Measurements from ENCODE around the gene OR56B4. TPM values are rescaled to one million over a fixed set of nuclear protein-coding genes. Genes with fewer than 3 reads are reported as not detected.

OR56B4 gene
- polyA plus RNA-seq, 1 donor from 2014 or later: not detected

DNA sequence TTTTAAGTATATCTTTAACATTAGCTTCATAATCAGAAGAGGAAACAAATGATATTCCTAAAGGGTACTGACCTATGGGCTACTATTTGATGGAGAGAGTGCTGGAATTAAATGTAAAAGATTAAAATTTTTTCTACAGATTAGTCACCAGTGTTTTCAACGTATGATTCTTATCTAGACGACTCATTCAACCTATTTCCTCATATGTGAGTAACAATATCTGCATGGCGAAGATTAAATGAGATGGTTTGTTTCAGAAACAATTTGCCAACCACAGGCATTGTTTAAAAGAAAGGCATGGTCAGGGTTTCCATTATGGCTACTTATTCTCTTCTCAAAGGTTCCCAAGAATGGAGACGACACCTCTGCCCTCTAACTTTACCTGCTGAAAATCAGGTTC, 20.4 kb downstream of the OR56B4 start:
- no peaks in the 10 kb centered on the region for H3F3A ChIP-seq (ENCODE audit: insufficient read depth, low read length, poor library complexity, severe bottlenecking)
- no peak overlapping the region for H3K4me2 ChIP-seq (ENCODE audit: low read length)
- H3K9ac ChIP-seq (ENCODE audit: low read length): no peak overlapping the region
- H3K27ac ChIP-seq (ENCODE audit: low read length): no peak overlapping the region
- H3K36me3 ChIP-seq (ENCODE audit: insufficient read depth, low read length): no peaks in the 10 kb centered on the region
- H2AFZ ChIP-seq (ENCODE audit: low read depth, low read length): no peak overlapping the region
- H3K9me2 ChIP-seq (ENCODE audit: insufficient read depth, low read length): no peaks in the 10 kb centered on the region
- no peak for TF ChIP-seq EZH2 (IDR thresholded peaks at IDR 0.05; ENCODE audit: borderline replicate concordance, insufficient read depth, low read length, poor library complexity, severe bottlenecking)
- TF ChIP-seq RAD21 (conservative IDR thresholded peaks at IDR 0.05): no peak
- TF ChIP-seq POLR2AphosphoS5 (IDR thresholded peaks at IDR 0.05): no peak
- TF ChIP-seq TAF1 (IDR thresholded peaks at IDR 0.05; ENCODE audit: low read depth): no peak
- no peak for TF ChIP-seq EP300 (conservative IDR thresholded peaks at IDR 0.05; ENCODE audit: poor library complexity, severe bottlenecking)
- TF ChIP-seq, protein P1, sequence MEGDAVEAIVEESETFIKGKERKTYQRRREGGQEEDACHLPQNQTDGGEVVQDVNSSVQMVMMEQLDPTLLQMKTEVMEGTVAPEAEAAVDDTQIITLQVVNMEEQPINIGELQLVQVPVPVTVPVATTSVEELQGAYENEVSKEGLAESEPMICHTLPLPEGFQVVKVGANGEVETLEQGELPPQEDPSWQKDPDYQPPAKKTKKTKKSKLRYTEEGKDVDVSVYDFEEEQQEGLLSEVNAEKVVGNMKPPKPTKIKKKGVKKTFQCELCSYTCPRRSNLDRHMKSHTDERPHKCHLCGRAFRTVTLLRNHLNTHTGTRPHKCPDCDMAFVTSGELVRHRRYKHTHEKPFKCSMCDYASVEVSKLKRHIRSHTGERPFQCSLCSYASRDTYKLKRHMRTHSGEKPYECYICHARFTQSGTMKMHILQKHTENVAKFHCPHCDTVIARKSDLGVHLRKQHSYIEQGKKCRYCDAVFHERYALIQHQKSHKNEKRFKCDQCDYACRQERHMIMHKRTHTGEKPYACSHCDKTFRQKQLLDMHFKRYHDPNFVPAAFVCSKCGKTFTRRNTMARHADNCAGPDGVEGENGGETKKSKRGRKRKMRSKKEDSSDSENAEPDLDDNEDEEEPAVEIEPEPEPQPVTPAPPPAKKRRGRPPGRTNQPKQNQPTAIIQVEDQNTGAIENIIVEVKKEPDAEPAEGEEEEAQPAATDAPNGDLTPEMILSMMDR (IDR thresholded peaks at IDR 0.05; ENCODE audit: poor library complexity, severe bottlenecking): no peak
- no peak for TF ChIP-seq SMC3 (conservative IDR thresholded peaks at IDR 0.05; ENCODE audit: poor library complexity)
- TF ChIP-seq, protein P2, sequence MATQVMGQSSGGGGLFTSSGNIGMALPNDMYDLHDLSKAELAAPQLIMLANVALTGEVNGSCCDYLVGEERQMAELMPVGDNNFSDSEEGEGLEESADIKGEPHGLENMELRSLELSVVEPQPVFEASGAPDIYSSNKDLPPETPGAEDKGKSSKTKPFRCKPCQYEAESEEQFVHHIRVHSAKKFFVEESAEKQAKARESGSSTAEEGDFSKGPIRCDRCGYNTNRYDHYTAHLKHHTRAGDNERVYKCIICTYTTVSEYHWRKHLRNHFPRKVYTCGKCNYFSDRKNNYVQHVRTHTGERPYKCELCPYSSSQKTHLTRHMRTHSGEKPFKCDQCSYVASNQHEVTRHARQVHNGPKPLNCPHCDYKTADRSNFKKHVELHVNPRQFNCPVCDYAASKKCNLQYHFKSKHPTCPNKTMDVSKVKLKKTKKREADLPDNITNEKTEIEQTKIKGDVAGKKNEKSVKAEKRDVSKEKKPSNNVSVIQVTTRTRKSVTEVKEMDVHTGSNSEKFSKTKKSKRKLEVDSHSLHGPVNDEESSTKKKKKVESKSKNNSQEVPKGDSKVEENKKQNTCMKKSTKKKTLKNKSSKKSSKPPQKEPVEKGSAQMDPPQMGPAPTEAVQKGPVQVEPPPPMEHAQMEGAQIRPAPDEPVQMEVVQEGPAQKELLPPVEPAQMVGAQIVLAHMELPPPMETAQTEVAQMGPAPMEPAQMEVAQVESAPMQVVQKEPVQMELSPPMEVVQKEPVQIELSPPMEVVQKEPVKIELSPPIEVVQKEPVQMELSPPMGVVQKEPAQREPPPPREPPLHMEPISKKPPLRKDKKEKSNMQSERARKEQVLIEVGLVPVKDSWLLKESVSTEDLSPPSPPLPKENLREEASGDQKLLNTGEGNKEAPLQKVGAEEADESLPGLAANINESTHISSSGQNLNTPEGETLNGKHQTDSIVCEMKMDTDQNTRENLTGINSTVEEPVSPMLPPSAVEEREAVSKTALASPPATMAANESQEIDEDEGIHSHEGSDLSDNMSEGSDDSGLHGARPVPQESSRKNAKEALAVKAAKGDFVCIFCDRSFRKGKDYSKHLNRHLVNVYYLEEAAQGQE (IDR thresholded peaks at IDR 0.05; ENCODE audit: borderline replicate concordance): no peak
- no peak overlapping the region for H3K4me3 ChIP-seq (ENCODE audit: low read length)
- no peaks in the 10 kb centered on the region for H4K20me1 ChIP-seq (ENCODE audit: insufficient read depth)
- H3K79me2 ChIP-seq (replicated peaks; ENCODE audit: insufficient read depth, low read length): no peaks in the 10 kb centered on the region
- no peaks in the 10 kb centered on the region for H3K9me3 ChIP-seq (ENCODE audit: low read length)
- no peaks in the 10 kb centered on the region for H3K27me3 ChIP-seq (ENCODE audit: insufficient read depth, low read depth, low read length)

DNA sequence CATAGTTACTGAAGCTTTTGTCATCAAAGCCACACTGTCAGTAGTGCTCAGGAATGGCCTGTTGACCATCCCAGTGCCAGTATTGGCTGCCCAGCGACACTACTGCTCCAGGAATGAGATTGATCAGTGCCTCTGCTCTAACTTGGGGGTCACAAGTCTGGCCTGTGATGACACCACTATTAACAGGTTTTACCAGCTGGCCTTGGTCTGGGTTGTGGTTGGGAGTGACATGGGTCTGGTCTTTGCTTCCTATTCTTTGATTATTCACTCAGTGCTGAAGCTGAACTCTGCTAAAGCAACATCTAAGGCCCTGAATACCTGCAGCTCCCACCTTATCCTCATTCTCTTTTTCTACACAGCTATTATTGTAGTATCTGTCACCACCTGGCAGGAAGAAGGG, 21.5 kb downstream of the OR56B4 start:
- no peaks in the 10 kb centered on the region for H3F3A ChIP-seq (ENCODE audit: insufficient read depth, low read length, poor library complexity, severe bottlenecking)
- no peaks in the 10 kb centered on the region for H3K36me3 ChIP-seq (ENCODE audit: insufficient read depth, low read length)
- no peaks in the 10 kb centered on the region for H3K9me3 ChIP-seq (ENCODE audit: low read length)
- H2AFZ ChIP-seq (ENCODE audit: low read depth, low read length): no peak overlapping the region
- no peak overlapping the region for H3K4me3 ChIP-seq (ENCODE audit: low read length)
- TF ChIP-seq, protein P1 (IDR thresholded peaks at IDR 0.05; ENCODE audit: poor library complexity, severe bottlenecking): no peak
- TF ChIP-seq MXI1 (conservative IDR thresholded peaks at IDR 0.05; ENCODE audit: poor library complexity, severe bottlenecking): no peak
- no peaks in the 10 kb centered on the region for H3K9me2 ChIP-seq (ENCODE audit: insufficient read depth, low read length)
- no peak overlapping the region for H3K27ac ChIP-seq (ENCODE audit: low read length)
- H3K4me2 ChIP-seq (ENCODE audit: low read length): no peak overlapping the region
- H3K9ac ChIP-seq (ENCODE audit: low read length): no peak overlapping the region
- no peaks in the 10 kb centered on the region for H4K20me1 ChIP-seq (ENCODE audit: insufficient read depth)
- no peaks in the 10 kb centered on the region for H3K79me2 ChIP-seq (replicated peaks; ENCODE audit: insufficient read depth, low read length)
- no peaks in the 10 kb centered on the region for H3K27me3 ChIP-seq (ENCODE audit: insufficient read depth, low read depth, low read length)

Data from neural cell (in vitro differentiated cells).